CD4-positive, alpha-beta T cell treated with Interleukin-12 subunit alpha and Interleukin-12 subunit beta, for 1 hour (primary cell): ENCODE data around the gene HOXC10.

Experiments
- DNase-seq: peaks from one replicate; pipeline ENCODE4 v3.0.0-alpha.2; 2020

HOXC10 gene

DNA sequence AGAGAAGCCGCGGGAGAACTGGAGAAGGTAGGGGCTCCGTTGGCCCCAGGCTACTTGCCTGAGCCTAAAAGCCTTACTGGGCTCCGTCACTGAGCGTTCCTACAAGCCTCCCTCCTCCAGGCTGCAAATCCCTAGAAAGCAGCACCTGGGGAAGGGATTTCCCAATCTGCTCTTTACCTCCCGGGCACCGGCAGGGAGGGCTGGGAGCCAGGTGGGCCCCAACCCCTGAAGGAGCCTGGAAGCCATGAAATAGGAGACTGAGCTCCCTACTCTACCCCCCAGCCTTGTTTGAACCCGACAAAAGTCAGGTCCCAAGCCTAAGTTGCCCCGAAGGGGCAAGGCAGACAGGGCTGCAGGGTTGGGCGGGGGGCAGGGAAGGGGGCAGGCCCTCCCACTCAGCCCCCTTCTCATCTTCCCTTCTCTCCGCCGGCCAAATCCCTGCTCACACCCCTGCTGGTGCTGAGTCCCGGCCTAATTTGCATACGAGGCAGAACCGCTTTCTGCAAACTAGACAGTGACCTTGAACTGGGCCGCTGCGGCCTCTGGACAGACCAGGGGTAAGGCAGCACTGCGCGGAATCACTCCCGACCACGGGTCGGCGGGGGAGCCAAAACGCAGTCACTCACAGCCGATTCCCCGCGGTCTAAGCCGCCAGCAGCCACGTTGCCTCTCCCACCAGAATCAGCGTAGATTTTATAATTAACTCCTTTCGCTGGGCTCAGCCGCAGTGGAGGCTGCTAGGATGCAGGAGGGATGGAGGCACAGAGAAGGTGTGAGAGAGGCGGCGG, 34.0 kb upstream of the HOXC10 start:
- no peak for DNase-seq

DNA sequence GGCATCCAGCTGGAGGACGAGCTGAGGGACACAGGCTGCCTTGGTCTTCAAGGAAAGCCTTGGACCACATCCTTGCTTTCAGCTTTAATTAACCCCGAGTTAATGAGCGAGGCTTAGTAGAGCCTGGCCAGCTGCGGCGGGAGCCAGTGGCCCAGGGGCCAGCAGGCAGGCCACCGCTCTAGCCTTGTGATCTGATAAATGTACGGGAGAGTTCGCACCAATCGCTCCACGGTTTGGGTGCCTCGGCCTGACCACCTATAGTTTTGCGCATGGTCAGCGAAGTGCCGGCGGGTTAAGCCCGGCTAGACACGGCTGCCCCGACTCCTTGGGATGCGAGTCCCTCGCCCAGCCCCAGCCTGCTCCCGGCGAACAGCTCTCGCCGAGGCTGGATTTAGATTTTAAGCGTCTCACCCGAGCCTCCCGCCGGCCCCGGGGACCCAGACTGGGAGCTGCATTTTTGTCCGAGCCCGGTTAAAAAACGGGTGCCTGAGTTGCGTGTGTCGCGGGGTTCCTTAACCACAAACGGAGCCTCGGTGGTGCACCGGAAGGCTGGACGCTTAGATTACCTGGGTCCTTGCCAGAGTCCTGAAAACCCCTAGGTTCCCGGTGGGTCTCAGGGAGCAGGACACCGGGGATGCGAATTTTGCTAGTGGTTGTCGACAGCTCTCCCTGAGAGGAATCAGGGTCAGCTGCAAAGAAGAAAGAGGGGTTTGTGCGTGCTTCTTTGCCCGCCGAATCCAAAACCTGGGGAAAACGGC, 33.2 kb upstream of the HOXC10 start:
- no peak for DNase-seq

- no peak for DNase-seq
These were observed 32.6 kb upstream of the HOXC10 start for GRCh38 chr12:53952335-53952694.

GRCh38 chr12:53952871-53953734, 31.8 kb upstream of the HOXC10 start:
- no peak for DNase-seq

DNA sequence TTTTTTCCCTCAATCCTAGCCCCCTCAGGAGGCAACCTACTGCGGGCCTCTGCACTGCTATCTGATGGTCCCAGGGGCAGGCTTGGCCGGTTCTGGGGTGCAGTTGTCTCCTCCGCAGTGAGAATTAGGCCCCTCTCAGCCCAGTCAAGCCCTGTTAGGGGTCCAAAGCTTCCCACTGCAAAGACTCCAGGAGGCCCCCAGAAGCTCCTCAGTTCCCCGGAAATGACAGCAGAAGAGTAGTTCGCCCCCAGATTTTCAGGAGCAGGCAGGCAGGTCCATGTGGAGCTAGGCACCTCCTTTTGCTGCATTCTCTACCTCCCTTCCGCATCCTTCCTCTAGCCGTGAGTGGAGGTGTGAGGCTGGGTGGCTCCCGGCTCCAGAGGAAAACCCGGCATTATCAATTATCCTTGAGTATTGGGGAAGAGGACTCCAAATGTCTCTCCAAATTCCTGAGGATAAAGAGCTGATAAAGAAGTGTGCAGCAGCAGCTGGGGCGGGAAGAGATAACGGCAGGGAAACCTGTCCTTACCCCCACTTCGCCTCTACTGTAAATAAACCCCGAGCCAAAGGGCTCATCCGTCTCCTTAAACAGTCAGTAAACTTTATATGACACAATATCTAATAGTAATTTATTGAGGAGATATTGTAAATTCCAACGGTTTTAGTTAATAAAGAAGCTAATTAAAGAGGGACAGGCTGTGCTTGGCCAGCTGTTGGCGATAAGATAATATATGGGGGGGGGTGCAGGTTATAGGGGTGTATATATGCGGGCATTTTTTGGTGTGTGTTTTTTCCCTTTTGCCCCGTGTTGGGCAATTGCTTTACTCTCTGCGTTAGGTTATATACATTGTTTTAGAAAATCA, 30.9 kb upstream of the HOXC10 start:
- DNase-seq: no peak

DNA sequence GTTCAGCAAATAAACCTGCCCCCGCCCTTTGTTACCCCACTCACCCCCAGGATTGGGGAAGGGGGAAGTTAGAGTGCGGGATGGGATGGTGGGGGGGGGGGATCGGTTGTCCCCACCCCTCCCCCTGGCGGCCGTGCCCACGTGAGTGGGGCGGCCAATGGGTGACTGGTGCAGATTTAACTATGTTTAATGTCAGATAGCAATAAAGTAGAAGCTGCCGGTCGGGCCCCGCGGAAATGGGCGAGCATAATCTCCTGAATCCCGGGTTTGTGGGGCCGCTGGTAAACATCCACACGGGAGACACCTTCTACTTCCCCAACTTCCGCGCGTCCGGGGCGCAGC, 30.3 kb upstream of the HOXC10 start, which contains the start of gene HOXC12:
Gene HOXC12 (plus strand): TSS at position 210 of the 342 bp plus-strand sequence. CDS start 27 bp downstream, at position 237.
- DNase-seq: no peak

- no peak for DNase-seq
These were observed 29.7 kb upstream of the HOXC10 start for GRCh38 chr12:53955036-53955775.

GRCh38 chr12:53955776-53956250, 29.1 kb upstream of the HOXC10 start:
- DNase-seq: no peak

GRCh38 chr12:53956251-53956887, 28.6 kb upstream of the HOXC10 start:
- DNase-seq: no peak

DNA sequence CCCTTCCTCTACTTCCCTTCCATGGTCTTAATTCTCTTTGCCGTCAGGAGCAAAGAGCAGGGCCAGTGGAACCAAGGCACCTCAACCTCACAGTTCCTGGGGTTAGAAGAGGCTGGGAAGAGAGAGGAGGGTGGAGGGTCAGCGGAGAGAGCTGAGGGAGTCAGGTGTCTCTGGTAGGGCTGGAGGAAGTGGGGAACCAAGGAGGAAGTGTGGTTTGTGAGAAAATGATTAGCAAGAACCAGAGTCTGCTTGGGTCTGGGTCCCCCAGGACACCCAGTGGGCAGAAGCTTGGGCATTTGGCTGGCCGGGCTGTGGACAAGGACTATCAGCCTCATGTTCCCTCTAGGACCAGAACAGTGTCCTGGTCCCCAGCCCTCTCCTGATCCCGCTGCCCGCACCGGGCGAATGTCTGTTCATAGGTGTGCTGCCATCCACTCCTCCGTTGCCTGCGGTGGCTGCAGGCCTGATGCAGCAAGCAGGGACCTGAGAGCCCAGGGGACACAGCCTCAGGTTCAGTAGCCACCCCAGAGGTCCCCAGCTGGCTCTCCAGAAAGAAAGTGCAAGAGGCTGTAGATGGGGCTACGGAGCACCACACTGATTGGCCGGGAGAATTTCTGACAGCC, 27.9 kb upstream of the HOXC10 start:
- no peak for DNase-seq

GRCh38 chr12:53958128-53958527, 26.8 kb upstream of the HOXC10 start:
- no peak for DNase-seq

- no peak for DNase-seq
These were observed 25.6 kb upstream of the HOXC10 start for GRCh38 chr12:53959314-53959713.

DNA sequence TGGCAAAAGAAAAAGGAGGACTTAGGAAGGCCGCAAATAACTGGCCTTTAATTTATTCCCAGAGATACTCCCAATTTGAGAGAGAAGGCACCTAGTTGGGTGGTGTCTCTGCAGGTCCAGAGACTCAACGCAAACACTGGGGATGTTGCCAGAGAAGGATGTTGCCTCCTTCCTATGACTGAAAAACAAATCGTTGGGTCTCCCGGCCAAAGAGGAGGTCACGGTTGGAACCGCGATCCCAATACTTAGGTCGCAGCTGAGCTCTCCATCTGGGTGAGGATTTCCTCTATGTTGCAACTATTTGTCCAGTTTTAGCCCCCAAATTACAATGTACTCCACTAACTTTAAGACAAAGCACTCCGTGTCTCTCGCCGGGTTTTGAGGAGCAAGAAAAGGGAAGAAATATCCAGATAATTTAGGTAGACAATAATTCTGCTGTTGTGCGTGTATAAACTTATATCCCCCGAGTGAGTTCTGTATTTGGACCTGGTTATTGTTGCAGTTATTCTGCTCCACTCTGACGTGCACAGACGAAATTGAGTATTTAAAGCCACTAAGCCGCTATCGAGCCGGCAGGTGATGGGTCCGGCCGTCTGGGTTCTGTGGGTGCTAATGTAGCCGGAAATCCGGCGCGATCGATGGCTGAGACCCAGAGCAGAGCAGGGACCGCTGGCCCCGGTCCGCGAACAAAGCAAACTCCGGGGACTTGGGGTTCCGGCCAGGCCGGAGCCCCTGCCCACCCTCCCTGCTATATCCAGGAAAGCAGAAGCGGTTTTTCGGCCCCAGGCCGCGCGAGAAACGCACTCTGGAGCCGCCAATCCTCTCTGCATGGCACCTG, 24.5 kb upstream of the HOXC10 start:
- DNase-seq: no peak

DNA sequence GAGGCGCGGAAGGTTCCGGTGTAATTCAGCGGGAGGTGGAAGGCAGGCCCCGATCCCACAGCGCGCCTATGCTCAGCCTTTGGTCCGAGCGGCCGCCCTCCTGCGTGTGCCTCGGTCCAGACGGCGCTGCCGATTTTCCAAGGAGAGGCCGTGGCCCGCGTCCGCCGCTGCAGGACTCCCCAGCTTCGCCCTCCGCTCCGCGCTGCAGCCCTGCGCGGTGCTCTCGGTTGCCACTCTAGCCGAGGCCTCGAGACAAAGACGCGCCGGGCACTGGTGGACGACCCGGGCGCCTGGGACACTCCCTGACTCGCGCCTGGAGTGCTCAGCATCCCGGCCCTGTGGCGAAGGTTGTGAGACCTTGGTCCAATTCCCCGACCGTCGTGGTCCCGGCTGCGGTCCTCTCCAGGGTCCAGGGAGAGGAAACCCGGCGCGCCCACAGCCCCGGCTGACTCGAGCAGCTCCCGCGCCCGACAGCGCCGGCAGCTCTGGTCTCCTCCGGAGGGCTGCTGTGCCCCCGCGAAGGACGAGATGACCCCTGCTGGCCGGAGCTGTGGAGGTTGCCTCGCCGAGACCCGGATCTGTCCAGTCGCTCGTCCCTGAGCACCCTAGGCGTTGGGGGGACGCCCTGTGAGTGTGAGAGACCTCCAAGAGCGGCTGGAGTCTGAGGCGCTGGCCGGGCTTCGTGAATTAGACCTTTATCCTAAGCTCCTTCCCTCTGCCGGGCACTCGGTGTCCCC, 23.8 kb upstream of the HOXC10 start:
- DNase-seq: no peak

DNA sequence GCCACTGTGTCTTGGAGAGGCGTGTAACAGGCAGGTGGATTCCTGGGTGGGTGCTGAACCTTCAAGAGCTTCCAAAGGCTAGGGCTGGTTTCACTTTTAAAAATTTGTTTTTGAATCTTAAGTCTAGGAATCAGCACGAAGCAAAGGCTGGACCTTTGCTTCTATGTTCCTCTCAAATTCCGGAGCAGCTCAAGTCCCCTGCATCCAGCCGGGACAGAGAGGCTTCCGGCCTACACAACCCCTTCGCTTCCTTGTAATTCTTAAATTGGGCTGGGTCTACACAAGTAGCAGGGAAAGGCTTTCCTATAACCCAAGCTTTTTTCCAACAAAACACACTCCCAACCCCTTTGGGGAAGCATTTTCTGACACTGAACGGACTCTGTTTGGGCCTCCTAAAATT, 21.9 kb upstream of the HOXC10 start:
- DNase-seq: no peak

DNA sequence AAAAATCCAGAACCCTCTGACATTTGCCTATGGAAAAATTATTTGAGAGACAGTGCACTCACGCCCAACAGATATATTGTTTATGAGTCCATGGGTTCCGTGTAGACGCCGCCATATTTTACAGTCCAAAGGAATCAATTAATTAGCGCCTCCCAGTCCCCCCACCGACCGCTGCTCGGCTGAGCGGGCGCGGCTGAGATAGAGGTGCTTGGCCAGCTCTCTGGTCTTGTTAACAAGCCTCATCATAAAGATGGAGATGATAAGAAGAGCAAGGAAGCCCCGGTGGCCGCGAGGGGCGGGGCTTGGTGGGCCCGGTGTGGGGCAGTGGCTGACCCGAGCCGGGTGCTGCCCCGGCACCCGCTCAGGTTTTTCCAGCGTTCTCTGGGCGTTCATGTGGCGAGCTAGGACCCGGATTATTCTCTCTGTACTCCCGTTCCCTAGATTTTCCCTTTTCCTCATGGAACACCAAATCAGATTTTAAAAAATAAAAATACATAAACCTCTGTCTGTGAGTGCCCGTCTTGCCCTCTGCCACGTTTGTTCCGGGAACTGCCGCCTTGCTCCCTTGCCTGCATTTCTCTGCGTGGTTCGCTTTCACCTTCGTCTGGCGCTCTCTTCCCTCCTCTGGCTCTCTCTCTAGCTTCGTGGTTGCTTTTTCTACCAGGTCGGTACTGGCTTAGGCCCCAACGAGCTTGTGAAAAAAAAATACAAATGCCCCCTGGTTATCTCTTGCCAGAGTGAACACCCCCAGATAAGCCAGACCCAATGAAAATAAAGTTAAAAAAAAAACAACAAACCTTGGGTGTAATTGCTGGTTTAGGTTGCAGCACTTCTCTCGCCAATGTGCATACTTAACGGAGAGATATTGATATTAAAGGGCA, 21.3 kb upstream of the HOXC10 start:
- DNase-seq: no peak

DNA sequence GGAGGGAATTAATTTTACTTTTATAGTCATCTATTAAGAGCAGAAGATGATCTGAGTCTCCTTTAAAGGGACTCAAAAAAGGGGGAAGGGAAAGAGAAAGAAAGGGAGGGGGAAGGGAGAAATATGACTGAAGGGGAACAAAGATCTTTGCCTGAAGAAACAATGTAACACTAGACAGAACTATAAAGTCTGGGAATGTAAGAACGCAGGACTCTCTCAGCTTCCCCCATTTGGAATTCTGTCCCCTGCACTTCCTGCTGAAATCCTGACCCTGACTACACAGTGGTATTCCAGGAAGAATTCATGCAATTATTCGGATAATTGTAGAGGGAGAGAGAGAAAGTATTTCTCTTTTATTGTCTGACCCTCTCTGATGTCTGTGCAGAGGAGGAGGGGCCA, 20.6 kb upstream of the HOXC10 start:
- DNase-seq: no peak
